ENCODE data around the gene ERI2.
A peak's percentile ranks its signal among the peaks of the same experiment; 100 is the strongest.
"Not testable (repeated sequence)": the region's sequence is repeated elsewhere in the genome, so short reads cannot be mapped to it uniquely, and the experiment has no call there.

ERI2 gene

GRCh38 chr16:20761175-20761574, 45.1 kb downstream of the ERI2 start:
- H3K4me1 Mint-ChIP-seq: peaks cover 29% of the 10 kb centered on the region
- H3K27ac Mint-ChIP-seq: no peak overlapping the region
- H3K27me3 Mint-ChIP-seq: no peaks in the 10 kb centered on the region
- DNase-seq (no peak), ATAC-seq (no peak)
- H3K4me3 Mint-ChIP-seq: no peak overlapping the region
- H3K9me3 Mint-ChIP-seq: peaks cover 0 to 16% of the 10 kb centered on the region in 2 donors

- Mint-ChIP-seq H3K4me3 (no peak overlapping the region), H3K9me3 (peaks cover 0 to 16% of the 10 kb centered on the region in 2 donors), H3K4me1 (peaks cover 22% of the 10 kb centered on the region), H3K27me3 (no peaks in the 10 kb centered on the region), H3K27ac (no peak overlapping the region)
- DNase-seq (no peak), ATAC-seq (no peak)
These were observed 45.9 kb downstream of the ERI2 start for GRCh38 chr16:20760346-20760745.

- H3K27ac Mint-ChIP-seq, H3K9me3 Mint-ChIP-seq, DNase-seq, ATAC-seq, H3K4me3 Mint-ChIP-seq, H3K4me1 Mint-ChIP-seq, H3K27me3 Mint-ChIP-seq: not testable (repeated sequence)
These were observed 50.5 kb downstream of the ERI2 start for GRCh38 chr16:20755799-20756198.

GRCh38 chr16:20755238-20755637, 51.0 kb downstream of the ERI2 start:
- no peaks in the 10 kb centered on the region for H3K4me1 Mint-ChIP-seq
- ATAC-seq (no peak), DNase-seq (no peak)
- no peak overlapping the region for H3K4me3 Mint-ChIP-seq
- no peaks in the 10 kb centered on the region for H3K9me3 Mint-ChIP-seq
- H3K27me3 Mint-ChIP-seq: no peaks in the 10 kb centered on the region
- no peak overlapping the region for H3K27ac Mint-ChIP-seq

GRCh38 chr16:20753727-20754126, 52.5 kb downstream of the ERI2 start:
- no peaks in the 10 kb centered on the region for H3K27me3 Mint-ChIP-seq

GRCh38 chr16:20750558-20750957, 55.7 kb downstream of the ERI2 start:
- no peak for DNase-seq
- H3K4me3 Mint-ChIP-seq: no peak overlapping the region

More at GRCh38 chr16:20753727-20754126, 52.5 kb downstream of the ERI2 start:
- Mint-ChIP-seq H3K9me3 (no peaks in the 10 kb centered on the region), H3K27ac (no peak overlapping the region), H3K4me3 (no peak overlapping the region), H3K4me1 (no peaks in the 10 kb centered on the region)
- ATAC-seq (no peak), DNase-seq (no peak)

GRCh38 chr16:20749474-20749873, 56.8 kb downstream of the ERI2 start:
- no peak overlapping the region for H3K4me3 Mint-ChIP-seq
- DNase-seq (no peak), ATAC-seq (no peak)
- H3K27me3 Mint-ChIP-seq: no peaks in the 10 kb centered on the region
- H3K27ac Mint-ChIP-seq: peak overlapping the region in 1 of 2 donors; percentile 8
- H3K9me3 Mint-ChIP-seq: peaks cover 8 to 11% of the 10 kb centered on the region in 2 donors
- H3K4me1 Mint-ChIP-seq: no peaks in the 10 kb centered on the region

More at GRCh38 chr16:20750558-20750957, 55.7 kb downstream of the ERI2 start:
- ATAC-seq: no peak
- Mint-ChIP-seq H3K27ac (peak overlapping the region in 1 of 2 donors; percentile 81), H3K9me3 (peaks cover 8 to 11% of the 10 kb centered on the region in 2 donors), H3K4me1 (no peaks in the 10 kb centered on the region), H3K27me3 (no peaks in the 10 kb centered on the region)

- no peak overlapping the region for H3K27ac Mint-ChIP-seq
These were observed 59.0 kb downstream of the ERI2 start for GRCh38 chr16:20747030-20747816.

GRCh38 chr16:20746461-20746860, 59.8 kb downstream of the ERI2 start:
- Mint-ChIP-seq H3K4me1 (peaks cover 5% of the 10 kb centered on the region), H3K27ac (no peak overlapping the region), H3K4me3 (no peak overlapping the region), H3K9me3 (peaks cover 8 to 11% of the 10 kb centered on the region in 2 donors), H3K27me3 (no peaks in the 10 kb centered on the region)
- no peak for ATAC-seq
- no peak for DNase-seq

More at GRCh38 chr16:20747030-20747816, 59.0 kb downstream of the ERI2 start:
- no peak for DNase-seq
- Mint-ChIP-seq H3K4me3 (no peak overlapping the region), H3K27me3 (no peaks in the 10 kb centered on the region), H3K9me3 (peaks cover 8 to 11% of the 10 kb centered on the region in 2 donors), H3K4me1 (peaks cover under 1% of the 10 kb centered on the region)
- ATAC-seq: no peak

All from stimulated activated naive CD8-positive, alpha-beta T cell treated with anti-CD3 and anti-CD28 coated beads, Interleukin-15, amount 100 ng/mL, for 72 hours (primary cell).